Astrocyte of the hippocampus (primary cell): ENCODE measurements around the gene KLHL2.
"Not testable (repeated sequence)": the region's sequence is repeated elsewhere in the genome, so short reads cannot be mapped to it uniquely, and the experiment has no call there.

ENCODE experiments used
- DNase-seq: peaks from one replicate; pipeline ENCODE4 v3.0.0; 2011; ENCODE audit warnings: low read depth, low spot score

The KLHL2 gene

GRCh38 chr4:165207431-165208220 lies at the start of gene KLHL2:
Gene KLHL2, plus strand, starts transcription at chr4:165207561. Its CDS starts 316 bp downstream, at chr4:165207877.
- peak; percentile 90 for DNase-seq

- no peak for DNase-seq
Observed at GRCh38 chr4:165158762-165159161, 48.6 kb upstream of the KLHL2 start.

DNA sequence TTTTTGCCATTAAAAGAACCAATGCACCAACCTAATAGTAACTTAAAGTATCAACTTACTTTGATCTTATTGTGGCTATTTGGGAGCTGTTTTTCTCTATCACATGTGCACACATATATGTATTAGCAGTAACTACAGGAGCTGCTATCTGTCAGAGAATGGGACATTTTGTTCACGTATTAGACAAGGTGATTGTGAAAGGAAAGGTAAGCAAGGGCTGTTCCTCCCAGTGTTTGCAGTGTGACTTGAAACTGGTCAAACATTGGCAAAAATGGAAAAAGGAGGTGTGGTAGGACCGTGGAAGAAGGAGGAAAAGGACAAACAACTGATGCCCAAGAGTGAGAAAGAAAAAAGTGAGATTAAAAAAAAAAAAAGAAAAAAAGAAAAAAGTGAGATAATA lies 43.1 kb upstream of the KLHL2 start:
- no peak for DNase-seq

- DNase-seq = not testable (repeated sequence)
Observed at GRCh38 chr4:165166872-165167271, 40.5 kb upstream of the KLHL2 start.

DNA sequence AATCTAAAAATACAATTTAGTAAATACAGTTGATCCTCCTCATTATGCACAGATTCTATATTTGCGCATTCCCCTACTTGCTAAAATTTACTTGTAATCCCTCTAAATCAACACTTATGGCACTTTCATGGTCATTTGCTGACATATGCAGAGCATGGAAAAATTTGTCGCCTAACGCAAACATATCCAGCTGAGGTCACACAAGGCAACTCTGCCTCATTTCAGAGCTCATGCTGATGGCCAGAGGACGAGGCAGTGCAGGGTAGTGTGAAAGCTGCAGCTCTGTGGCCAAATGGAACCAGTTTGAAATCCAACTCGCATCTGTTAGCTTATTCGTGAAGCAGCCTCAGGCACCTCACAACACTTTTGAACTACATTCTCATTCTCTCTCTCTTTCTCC lies 39.7 kb upstream of the KLHL2 start:
- DNase-seq = no peak

DNA sequence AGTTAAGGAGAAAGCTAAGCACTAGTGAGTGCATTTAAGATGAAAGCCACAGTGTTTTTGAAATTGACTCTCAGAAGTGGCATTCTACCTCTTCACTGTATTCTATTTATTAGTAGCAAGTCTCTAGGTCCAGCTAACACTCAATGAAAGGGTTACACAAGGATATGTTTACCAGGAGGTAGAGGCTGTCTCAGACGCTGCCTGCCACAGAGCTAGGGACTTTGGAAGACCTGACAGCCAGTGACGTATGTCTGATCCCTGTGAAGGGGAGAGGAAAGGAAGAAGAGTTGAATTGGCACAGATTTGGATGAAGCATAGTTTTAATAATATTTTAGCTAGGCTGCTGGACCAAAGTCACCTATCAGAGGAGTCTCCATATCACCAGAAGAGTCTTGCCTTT lies 36.5 kb upstream of the KLHL2 start:
- no peak for DNase-seq

DNA sequence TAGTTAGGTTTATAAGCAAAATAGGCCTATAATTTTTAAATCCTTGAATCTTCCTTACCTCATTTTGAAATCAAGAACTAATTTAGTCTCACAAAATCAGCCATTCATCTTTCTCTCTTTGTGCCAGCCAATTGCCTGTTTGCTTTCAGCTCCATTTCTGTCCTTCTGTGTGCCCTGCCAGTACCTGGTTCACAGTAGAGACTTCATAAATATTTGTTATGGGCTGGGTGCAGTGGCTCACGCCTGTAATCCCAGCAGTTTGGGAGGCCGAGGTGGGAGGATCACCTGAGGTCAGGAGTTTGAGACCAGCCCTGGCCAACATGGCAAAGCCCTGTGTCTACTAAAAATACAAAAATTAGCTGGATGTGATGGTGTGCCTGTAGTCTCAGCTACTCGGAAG lies 31.9 kb upstream of the KLHL2 start:
- DNase-seq = not testable (repeated sequence)

GRCh38 chr4:165175879-165176278 lies 31.5 kb upstream of the KLHL2 start:
- DNase-seq = peak; percentile 60

GRCh38 chr4:165177725-165178666 lies 29.4 kb upstream of the KLHL2 start:
- peak; percentile 18 for DNase-seq

GRCh38 chr4:165184220-165184619 lies 23.1 kb upstream of the KLHL2 start:
- no peak for DNase-seq

- DNase-seq = not testable (repeated sequence)
Observed at GRCh38 chr4:165184998-165185397, 22.4 kb upstream of the KLHL2 start.

DNA sequence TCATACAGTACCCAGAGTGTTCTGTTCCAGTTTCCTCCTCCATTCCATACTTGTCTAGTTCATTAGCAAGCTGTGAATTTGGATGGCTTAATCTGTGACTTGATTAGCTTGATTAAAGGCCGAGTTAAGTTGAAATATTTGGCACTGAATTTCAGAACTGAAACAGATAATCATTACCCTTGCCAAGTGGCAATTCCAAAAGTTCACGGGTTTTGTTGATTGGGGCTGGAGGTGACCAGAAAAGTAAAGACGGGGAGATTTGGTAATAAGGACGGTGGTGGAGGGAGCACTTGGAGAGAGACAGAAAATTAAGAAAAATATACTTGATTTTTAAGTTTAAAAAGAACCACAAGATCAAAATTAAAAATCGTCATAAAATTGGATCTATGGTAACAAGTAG lies 21.9 kb upstream of the KLHL2 start:
- no peak for DNase-seq

- peak; percentile 17 for DNase-seq
Observed at GRCh38 chr4:165190591-165191347, 16.6 kb upstream of the KLHL2 start.

DNA sequence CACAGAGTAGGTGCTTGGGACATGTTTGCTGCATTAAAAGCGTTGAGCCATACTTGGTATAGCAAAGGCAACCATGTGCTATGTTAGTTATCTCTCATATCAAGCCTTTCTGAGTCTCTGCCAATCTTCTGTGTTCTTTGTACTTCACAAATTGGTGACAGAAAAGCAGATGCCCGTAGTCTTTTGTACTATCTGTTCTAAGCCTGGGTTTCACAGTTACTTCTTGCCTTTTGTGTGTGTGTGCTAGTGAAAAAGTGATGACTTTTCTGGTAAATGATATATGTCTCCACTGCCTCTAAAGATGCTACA lies 16.1 kb upstream of the KLHL2 start:
- no peak for DNase-seq

DNA sequence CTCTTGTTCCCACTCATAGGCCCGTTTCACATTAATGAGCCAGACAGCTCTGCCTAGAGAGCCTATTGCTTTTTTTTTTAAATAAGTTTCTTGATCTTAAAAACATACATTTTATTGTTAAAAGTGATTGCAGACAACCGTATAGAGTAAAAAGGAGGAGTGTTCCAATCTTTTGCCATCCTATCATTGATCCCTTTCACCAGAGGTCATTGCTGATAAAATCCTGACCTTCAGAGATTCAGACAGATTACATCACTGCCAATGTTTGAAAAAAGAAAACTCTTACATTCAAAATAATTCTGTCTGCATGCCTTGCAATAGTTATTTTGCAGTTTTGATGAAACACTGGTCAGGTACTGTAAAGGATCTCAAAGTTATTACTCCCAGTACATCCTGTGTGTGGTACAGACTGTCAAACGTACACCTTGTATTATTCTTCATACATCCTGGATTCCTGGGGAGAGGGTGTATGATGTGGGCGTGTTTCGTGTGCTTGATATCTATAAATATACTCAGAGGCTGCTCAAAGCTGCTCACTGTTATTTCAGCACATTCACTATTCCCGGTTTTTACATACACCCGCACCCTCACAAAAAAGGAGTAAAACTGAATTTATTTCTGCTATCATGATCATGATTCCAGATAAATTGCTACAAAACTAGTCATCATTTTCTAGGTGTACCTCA lies 15.4 kb upstream of the KLHL2 start:
- DNase-seq = no peak

- no peak for DNase-seq
Observed at GRCh38 chr4:165192500-165192898, 14.9 kb upstream of the KLHL2 start.

- no peak for DNase-seq
Observed at GRCh38 chr4:165192956-165193355, 14.4 kb upstream of the KLHL2 start.

GRCh38 chr4:165194368-165194767 lies 13.0 kb upstream of the KLHL2 start:
- no peak for DNase-seq

- peak; percentile 5 for DNase-seq
Observed at GRCh38 chr4:165198329-165198728, 9.0 kb upstream of the KLHL2 start.

DNA sequence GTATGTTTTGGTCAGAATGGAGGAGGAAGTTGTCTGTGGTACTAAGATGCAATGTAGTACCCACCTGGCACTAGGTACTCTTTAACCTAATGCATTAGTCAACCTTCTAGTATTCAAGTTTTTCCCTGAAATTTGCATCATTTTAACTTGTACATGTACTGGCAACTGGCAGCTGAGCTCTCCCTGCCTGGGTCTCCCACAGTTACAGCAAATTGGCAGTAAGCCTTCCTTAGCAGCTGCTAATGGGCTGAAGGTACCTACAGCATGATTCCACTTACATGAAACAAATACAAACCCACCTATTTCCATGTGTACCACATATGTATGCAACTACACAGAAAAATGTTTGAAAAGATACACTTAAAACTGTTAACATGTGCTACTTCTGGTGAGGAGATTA lies 8.1 kb upstream of the KLHL2 start:
- peak; percentile 54 for DNase-seq

- peak; percentile 63 for DNase-seq
Observed at GRCh38 chr4:165199722-165200121, 7.6 kb upstream of the KLHL2 start.
